Measurements from ENCODE around the gene REV1.
A peak's percentile ranks its signal among the peaks of the same experiment; 100 is the strongest.
"Not testable (repeated sequence)": the region's sequence is repeated elsewhere in the genome, so short reads cannot be mapped to it uniquely, and the experiment has no call there.

REV1 gene

DNA sequence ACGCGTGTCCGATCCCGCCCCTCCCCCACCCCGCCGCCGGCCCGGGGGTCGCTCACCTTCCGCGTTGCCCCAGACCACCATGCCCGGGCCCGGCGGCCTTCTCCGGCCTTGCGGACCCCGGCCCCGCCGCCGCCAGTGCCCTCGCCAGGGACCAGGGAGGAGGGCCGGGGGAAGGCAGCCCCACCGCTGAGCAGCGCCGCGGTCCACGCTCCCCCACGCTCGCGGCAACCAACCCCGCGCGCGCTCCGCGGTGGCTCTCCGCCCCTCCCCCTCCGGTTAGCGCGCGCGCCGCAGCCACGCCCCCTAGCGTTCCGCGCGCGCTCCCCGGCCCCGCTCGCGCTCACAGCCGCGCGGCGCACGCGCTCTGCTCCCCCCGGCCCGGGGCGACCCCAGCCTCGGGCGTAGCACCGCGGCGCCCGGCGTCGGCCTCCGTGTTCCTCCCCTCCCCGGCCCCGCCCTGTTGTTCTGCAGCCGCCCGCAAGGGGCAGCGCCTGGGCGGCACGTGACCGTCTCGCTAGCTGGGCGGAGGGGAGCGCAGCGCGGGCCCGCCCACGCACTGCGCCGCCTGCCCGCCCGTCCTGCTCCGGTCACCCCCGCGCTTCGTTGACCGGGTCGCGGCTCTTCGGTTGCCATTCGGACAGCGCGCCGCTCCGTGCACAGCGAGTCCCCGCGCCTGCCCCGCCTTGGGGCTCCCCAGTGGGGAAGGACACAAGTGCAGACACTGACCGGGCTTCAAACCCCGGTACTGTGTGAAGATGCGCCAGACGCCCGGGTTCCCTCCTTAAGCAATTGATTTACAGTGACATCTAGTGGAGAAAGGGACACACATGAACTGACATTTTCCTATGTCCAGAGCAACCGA lies at the start of gene REV1:
Gene REV1 (minus strand): TSS at position 257 of the 862 bp plus-strand sequence. CDS start 25,042 bp downstream, outside the sequence.
- peak; percentile 92 for DNase-seq (ENCODE audit: low read depth)

DNA sequence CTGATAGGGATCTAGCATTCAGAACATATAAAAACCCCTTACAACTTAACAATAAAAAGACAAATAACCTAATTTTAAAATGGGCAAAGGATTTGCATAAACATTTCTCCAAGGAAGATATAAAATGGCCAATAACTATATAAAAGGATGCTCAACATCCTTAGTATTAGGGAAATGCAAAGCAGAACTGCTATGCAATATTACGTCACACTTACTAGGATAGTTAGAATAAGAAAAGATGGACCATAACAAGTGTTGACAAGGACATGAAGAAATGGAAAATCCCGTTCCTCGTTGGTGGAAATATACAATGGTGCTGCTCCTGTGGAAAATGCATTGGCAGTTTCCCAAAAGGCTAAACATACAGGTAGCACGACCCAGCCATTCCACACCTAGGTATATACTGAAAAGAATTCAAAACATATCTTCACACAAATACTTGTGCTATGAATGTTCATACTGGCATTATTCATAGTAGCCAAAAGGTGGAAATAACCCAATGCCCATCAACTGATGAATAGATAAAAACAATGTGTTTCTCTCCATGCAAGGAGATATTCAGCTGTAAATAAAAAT lies 48.2 kb upstream of the REV1 start:
- DNase-seq (ENCODE audit: low read depth): no peak

GRCh38 chr2:99524056-99524455 lies 34.2 kb upstream of the REV1 start:
- no peak for DNase-seq (ENCODE audit: low read depth)

DNA sequence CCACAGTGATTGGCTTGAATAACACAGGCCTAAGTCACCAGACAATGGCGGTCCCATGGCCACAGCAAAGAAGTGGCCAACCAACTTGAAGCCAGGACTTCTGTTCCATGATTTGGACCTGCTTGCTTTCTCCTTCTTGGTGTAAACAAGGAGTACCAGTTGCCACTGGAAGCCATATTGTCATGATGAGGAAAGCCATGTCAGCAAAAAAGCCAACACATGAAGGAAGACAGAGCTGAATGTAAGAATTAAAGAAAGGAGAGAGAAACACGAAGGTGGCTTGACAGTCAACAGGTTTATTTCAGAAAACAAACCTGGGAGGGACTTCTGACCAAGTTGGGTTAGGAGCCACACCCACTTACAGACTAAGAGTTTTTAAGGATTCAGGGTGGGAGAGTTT lies 32.3 kb upstream of the REV1 start:
- no peak for DNase-seq (ENCODE audit: low read depth)

GRCh38 chr2:99520813-99521212 lies 31.0 kb upstream of the REV1 start:
- no peak for DNase-seq (ENCODE audit: low read depth)

DNA sequence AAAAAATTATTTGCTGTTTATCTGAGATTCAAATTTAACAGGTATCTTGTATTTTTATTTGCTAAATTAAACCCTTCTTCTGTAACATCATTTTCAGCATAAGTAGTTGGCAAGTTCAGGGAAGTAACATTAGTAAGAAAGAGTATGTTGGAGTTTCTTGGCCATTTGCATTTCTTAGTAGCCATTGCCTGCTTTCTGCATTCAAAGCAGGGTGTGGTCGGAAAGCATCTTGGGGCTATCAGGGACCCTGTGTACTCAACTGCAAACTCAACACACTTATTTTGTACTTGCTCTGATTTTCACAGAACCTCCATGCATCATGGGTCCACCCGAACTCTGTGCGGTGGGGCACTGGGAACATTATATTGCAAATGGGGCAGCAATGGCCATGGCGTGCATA lies 30.4 kb upstream of the REV1 start:
- DNase-seq (ENCODE audit: low read depth): no peak

- DNase-seq (ENCODE audit: low read depth): no peak
These were observed 24.5 kb upstream of the REV1 start for GRCh38 chr2:99514357-99514756.

GRCh38 chr2:99512181-99512591 lies 22.4 kb upstream of the REV1 start:
- no peak for DNase-seq (ENCODE audit: low read depth)

DNA sequence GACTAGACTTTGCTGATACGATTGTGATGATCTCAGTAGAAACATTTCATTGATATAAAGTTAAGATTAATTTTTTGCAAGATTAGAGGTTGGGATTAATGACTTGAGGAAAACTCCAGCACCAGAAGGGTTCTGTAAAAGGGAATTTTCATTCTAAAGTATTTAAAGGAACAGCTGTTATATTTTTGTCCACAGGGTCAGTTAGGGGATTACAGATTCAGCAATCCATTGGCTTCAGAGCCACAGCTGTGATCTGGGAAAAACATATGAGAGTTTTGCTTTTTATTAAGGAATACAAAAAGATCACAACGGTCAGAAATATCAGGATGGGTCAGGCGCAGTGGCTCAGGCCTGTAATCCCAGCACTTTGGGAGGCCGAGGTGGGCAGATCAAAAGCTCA lies 19.6 kb upstream of the REV1 start:
- DNase-seq (ENCODE audit: low read depth): no peak

DNA sequence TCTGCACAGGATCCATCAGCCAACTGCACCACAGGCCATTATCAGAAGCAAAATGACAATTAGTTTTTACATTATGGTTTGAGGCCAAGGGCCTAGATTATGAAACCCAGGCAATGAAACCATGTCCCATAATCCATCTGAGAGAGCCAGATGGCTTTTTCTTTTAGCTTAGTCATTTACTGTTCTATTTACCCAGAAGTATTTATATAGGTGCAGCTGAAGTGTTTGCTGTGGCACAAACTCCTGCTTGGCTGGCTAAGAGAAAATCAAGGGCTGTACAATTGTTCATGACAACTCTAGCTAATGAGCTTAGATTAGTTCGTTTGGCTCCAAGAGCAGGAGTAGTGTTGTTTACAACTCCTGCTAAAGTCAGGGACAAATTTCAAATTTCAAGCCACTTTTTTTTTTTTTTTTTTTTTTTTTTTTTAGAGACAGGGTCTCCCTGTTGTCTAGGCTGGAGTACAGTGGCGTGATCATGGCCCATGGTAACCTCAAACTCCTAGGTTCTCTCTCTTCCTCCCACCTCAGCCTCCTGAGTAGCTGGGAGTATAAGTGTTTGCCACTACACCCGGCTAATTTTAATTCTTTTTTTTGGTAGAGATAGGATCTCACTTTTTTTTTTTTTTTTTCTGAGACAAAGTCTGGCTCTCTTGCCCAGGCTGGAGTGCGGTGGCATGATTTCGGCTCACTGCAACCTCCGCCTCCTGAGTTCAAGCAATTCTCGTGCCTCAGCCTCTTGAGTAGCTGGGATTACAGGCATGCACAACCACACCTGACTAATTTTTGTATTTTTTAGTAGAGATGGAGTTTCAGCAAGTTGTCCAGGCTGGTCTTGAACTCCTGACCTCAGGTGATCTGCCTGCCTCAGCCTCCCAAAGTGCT lies 18.4 kb upstream of the REV1 start:
- DNase-seq (ENCODE audit: low read depth): no peak

GRCh38 chr2:99504844-99505584 lies 15.2 kb upstream of the REV1 start:
- no peak for DNase-seq (ENCODE audit: low read depth)

GRCh38 chr2:99503662-99504416 lies 14.0 kb upstream of the REV1 start:
- DNase-seq (ENCODE audit: low read depth): not testable (repeated sequence)

- no peak for DNase-seq (ENCODE audit: low read depth)
These were observed 6.2 kb upstream of the REV1 start for GRCh38 chr2:99496021-99496420.

DNA sequence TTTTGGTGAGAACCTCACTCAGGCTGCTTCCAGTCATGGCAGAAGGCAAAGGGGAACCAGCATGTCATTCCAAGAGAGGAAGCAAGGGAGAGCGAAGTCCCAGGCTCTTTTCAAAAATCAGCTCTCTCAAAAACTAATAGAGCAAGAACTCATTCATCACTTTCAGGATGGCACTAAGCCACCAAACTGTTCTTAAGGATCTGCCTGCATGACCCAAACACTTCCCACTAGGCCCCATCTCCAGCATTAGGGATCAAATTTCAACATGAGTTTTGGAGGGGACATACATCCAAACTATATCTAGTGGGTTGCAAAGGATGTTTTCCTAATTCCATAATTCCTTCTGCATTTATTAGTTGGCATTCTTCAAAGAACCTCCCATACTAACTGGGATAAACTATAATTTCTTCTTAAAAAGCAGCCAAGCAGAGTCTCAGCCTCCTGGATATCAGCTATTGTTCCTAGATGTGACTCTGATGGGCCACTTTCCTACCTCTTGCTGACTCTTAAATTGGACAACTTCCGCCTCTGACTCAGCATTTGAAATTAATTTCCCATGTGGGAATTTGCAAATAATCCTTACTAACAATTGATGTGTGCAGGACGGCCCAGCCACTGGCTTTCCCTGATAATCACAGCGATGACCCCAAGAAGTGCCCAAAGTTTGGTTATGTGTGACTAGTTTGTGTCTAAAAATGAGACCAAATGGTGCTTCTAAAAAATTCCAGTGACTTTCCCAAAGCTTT lies 5.5 kb upstream of the REV1 start:
- DNase-seq (ENCODE audit: low read depth): no peak

- DNase-seq (ENCODE audit: low read depth): no peak
These were observed 2.9 kb upstream of the REV1 start for GRCh38 chr2:99492721-99493120.

DNA sequence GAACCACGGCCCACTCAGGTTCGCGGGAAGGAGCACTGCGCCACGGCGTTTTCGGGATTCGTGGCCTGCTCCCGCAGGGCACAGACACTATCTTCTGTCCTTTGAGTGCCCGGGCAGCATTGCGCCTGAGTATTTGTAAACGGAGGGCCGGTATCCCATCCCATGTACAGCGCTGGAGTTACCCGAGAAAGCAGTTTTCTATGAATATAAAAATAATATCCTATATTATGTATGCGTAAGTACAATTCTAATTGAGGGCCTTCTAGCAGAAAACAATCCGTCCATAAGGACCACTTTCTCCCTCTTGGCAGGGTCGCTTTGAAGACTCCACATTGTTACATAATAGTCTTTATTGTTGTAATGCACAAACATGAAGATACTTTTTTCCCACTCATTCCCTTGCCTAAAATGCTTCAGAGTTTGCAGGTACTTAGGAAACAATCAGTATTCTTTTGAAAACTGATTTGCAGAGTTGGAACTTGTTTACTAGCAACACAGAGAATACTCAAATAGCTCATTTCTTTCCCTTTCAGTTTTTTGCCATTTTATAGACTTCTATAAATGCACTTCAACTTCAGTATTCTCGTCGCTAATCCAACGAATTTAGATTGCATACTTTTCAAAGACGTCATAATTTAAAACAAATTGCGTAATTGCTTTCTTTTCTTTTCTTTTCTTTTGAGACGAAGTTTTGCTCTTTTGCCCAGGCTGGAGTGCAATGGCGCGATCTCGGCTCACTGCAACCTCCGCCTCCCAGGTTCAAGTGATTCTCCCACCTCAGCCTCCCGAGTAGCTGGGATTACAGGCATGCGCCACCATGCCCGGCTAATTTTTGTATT lies 1.0 kb upstream of the REV1 start:
- DNase-seq (ENCODE audit: low read depth): no peak

- DNase-seq (ENCODE audit: low read depth): peak; percentile 32
These were observed 605 bp downstream of the REV1 start for GRCh38 chr2:99489063-99489760.

DNA sequence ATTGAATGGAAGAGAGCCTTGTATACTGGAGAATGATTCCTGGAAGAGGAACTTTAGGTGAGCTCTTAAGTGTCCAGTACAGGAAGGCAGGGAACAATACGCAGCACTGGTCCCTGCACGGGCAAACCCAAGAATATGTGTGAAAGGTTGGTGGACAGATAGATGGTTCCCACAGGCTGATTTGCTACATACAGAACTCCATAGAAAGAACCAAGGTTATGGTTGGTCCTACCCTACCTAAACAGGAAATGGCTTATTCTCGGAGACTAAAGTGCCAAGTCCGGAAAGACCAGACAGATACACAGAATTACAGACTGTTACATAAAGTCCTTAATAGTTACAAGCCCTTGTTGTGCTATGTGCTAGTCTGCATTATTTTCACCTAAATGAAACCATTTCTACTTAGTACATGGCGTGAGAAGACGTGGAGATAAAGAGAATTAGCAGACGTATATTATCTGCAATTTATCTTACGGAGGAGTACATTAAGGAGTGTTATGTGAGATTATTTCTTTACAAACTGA lies 1.2 kb downstream of the REV1 start:
- DNase-seq (ENCODE audit: low read depth): no peak

GRCh38 chr2:99487906-99488305 lies 1.9 kb downstream of the REV1 start:
- no peak for DNase-seq (ENCODE audit: low read depth)
